GM21526 (cell line): ENCODE results near the gene VAMP4.
"Not testable (repeated sequence)": the region's sequence is repeated elsewhere in the genome, so short reads cannot be mapped to it uniquely, and the experiment has no call there.

Experiments used
- ATAC-seq: cut with Tn5 transposase; IDR thresholded peaks from one replicate; pipeline ENCODE4 v1.9.1; 2021; ENCODE audit warnings: moderate library complexity; ENCODE audit not compliant: unreplicated experiment, low FRiP score

The VAMP4 gene

GRCh38 chr1:171707583-171707982, 34.3 kb downstream of the VAMP4 start:
- ATAC-seq, result no peak

- ATAC-seq, result no peak
These were observed 39.3 kb downstream of the VAMP4 start for GRCh38 chr1:171702598-171702997.

- ATAC-seq, result no peak
These were observed 42.3 kb downstream of the VAMP4 start for GRCh38 chr1:171699531-171699930.

- not testable (repeated sequence) for ATAC-seq
These were observed 46.1 kb downstream of the VAMP4 start for GRCh38 chr1:171695772-171696171.

- ATAC-seq, result not testable (repeated sequence)
These were observed 48.3 kb downstream of the VAMP4 start for GRCh38 chr1:171693541-171693940.

GRCh38 chr1:171683870-171684269, 58.0 kb downstream of the VAMP4 start:
- ATAC-seq, result no peak

- ATAC-seq, result no peak
These were observed 61.5 kb downstream of the VAMP4 start for GRCh38 chr1:171680339-171680738.

GRCh38 chr1:171676823-171677222, 65.0 kb downstream of the VAMP4 start:
- no peak for ATAC-seq

- ATAC-seq, result no peak
These were observed 67.1 kb downstream of the VAMP4 start for GRCh38 chr1:171674431-171675405.

GRCh38 chr1:171670739-171671138, 71.1 kb downstream of the VAMP4 start:
- ATAC-seq, result no peak

GRCh38 chr1:171668372-171668771, 73.5 kb downstream of the VAMP4 start:
- no peak for ATAC-seq

GRCh38 chr1:171666114-171666769, 75.6 kb downstream of the VAMP4 start:
- ATAC-seq, result no peak

- ATAC-seq, result no peak
These were observed 76.9 kb downstream of the VAMP4 start for GRCh38 chr1:171664976-171665375.

GRCh38 chr1:171663854-171664575, 77.8 kb downstream of the VAMP4 start:
- no peak for ATAC-seq

- no peak for ATAC-seq
These were observed 78.6 kb downstream of the VAMP4 start for GRCh38 chr1:171663036-171663853.

GRCh38 chr1:171661076-171661650, 80.7 kb downstream of the VAMP4 start:
- ATAC-seq, result no peak

- not testable (repeated sequence) for ATAC-seq
These were observed 85.7 kb downstream of the VAMP4 start for GRCh38 chr1:171656206-171656605.

- no peak for ATAC-seq
These were observed 86.1 kb downstream of the VAMP4 start for GRCh38 chr1:171655746-171656116.

GRCh38 chr1:171654942-171655745, 86.7 kb downstream of the VAMP4 start:
- ATAC-seq, result no peak
